GM12801 (cell line): ENCODE results near the gene SRBD1.

Experiments
- CTCF ChIP-seq: IDR thresholded peaks from one replicate; pipeline ENCODE4 v1.5.1; 2011; ENCODE audit warnings: control low read depth; ENCODE audit not compliant: insufficient read length; ENCODE audit errors: extremely low read depth

Gene SRBD1

GRCh38 chr2:45380131-45380836, 230.8 kb downstream of the SRBD1 start:
- TF ChIP-seq CTCF = no peak

DNA sequence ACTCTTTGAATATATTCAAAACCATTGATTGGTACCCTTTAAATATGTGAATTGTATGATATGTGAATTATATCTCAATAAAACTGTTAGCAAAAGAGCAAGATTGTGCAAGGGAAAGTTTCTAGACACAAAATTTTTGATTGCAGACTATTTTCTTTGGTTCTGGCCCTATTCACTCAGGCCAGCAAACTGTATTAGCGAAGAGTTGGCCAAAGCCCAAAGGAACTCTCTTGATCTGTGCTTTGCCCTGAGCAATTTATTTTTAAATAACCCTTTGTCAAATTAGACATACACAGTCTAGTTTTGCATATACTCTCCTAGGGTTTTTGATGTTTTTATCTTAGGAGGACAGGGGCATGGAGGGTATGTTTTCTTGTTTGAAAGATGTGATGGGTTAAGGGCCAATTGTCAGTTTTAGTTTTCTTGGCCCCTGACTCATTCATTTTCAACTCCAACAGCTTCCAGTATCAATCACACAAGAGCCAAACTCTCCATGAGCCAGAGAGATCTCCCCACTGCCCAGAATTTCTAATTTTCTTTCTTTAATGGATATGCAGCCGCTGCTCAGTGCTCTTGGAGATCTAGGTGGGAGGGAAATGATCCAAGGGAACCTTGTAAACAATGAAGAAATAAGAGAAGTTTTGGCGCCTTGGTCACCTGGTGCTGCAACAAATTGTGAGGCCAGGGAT, 231.5 kb downstream of the SRBD1 start:
- TF ChIP-seq CTCF = no peak

GRCh38 chr2:45373534-45373933, 237.5 kb downstream of the SRBD1 start:
- TF ChIP-seq CTCF = no peak

DNA sequence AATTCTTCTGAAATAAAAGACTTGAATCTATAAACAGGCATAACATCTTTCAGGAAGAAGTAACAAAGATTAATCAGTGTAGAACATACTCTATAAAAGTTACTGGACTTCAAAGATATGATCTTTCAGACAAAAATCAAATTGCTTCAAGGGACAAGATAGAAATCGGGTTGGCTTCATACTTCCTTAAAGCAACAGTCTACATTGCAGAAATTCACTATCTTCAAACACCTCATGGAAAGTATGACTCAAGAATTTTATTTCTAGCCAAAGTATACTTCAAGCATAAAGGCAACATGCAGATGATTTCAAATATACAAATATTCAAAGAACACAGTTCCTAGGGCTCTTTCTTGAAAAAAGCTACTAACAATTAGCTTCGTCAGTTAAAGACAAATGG, 240.7 kb downstream of the SRBD1 start:
- no peak for TF ChIP-seq CTCF

GRCh38 chr2:45368792-45369191, 242.3 kb downstream of the SRBD1 start:
- no peak for TF ChIP-seq CTCF

DNA sequence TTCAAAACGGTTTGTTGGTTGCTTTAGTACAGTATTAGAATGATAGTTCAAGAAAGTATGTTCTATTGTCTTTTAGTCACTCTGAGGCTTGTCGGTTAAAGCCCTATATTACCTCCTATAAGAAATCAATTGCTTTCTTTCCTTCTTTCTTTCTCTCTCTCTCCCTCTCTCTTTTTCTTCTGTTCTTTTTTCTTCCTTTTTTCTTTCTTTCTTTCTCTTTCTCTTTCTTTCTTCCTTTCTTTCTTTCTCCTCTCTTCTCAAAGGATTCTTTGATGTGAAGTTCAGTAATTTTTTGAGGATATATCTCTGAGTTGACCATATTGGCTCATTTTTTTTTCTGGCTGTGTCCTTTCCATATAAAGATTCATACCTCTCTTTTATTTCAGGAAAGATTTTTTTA, 249.4 kb downstream of the SRBD1 start:
- TF ChIP-seq CTCF = no peak

DNA sequence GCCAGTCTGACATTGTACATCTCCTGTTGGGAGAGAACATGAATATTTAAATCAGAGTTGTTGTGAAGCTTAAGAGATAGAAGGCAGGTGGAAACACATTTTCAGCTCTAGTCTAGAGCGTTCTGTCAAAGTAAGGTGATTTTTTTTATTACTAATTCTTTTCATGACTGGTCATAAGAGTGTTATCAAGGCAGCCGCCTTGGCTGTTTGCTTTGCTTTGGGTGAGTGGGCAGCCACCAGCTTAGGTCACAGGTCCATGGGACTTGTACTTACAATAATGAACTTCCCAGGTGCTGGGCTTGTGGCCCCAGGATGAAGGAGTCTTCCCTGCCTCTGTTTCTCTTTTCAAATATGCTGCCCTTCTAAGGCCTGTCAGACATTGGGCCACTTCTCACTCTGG, 256.3 kb downstream of the SRBD1 start:
- TF ChIP-seq CTCF = no peak
